ENCODE data around the gene PAM16. TPM values are rescaled to one million over a fixed set of nuclear protein-coding genes. Genes with fewer than 3 reads are reported as not detected.

PAM16 gene
- total and polyA plus RNA-seq, 2 of the 8 experiments (the other 6 are each of a cell fraction or from before 2014, with no cell fraction given), result 78.3 to 198 TPM

DNA sequence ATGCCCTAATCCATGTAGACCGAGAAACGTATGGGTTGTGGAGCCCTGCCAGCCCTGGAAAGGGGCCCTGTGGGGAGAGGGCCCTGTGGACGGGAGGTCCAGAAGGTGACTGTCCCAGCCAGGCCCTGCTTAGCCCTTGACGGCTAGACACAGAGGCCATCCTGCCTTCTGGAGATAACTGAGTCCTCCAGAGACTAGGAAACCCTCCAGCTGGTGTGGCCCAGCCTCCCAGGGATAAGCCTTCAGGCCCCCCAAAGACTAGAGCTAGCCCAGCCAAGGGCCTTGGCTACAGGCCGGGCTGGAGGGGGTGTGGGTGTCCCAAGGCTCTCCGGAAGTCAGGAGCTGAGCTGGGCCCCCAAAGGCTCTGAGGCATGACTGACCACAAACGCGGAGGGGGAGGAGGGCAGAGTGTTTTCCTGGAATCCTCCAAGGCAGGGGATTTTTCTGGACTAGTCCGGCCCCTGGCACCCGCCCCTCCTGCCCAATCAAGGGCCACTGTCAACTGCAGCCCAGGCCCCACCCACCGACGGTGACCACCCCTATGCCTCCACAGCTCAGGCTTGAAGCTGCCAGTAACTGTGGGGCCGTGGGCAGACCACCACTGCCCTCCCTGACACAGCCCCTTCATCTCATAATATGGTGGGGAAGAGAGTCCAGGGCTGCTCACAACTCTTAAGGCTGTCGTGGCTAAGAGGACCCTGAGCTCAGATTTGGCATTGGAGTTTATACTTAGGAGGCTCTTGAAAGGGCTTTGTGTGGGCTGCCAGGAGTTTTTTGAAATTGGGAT, 19.6 kb upstream of the PAM16 start (continued):
- TF ChIP-seq PHF8 (conservative IDR thresholded peaks at IDR 0.05; ENCODE audit: low read depth, low read length), result no peak
- no peak for TF ChIP-seq CEBPB (IDR thresholded peaks at IDR 0.05; ENCODE audit: low read depth, low read length)
- no peak for TF ChIP-seq CREB1 (IDR thresholded peaks at IDR 0.05)
- TF ChIP-seq ASH2L (IDR thresholded peaks at IDR 0.05; ENCODE audit: low read length), result no peak
- no peak for TF ChIP-seq POLR2A (IDR thresholded peaks at IDR 0.05; ENCODE audit: control extremely low read depth in 1 of 2, low read depth in 2 of 2, low read length in 2 of 2)
- no peak for TF ChIP-seq EZH2 (IDR thresholded peaks at IDR 0.05; ENCODE audit: low read depth, low read length, severe bottlenecking)
- TF ChIP-seq BACH1 (IDR thresholded peaks at IDR 0.05; ENCODE audit: low read length), result no peak
